Tibial artery (tissue), 4 donors: ENCODE results near the gene FERMT3.

ENCODE experiments used
- DNase-seq, 2 donors: peaks; one replicate each; pipeline ENCODE4 v3.0.0-alpha.2; 2019
- H3K27ac ChIP-seq, 2 donors: fragments of 200-600 bp; sonication (generic) in 1 of 2; 1 replicate in 1 of 2; 2 replicates in 1 of 2; pipeline ENCODE4 v1.5.1; 2018 to 2019; ENCODE audit warnings: mild to moderate bottlenecking in 1 of 2
- H3K27me3 ChIP-seq, 2 donors: fragments of 200-600 bp; sonication (generic) in 1 of 2; one replicate each; pipeline versions ENCODE4 v1.5.1 to v1.6.0; 2016 to 2019
- H3K36me3 ChIP-seq, 3 donors: fragments of 200-600 bp; sonication (generic) in 2 of 3; one replicate each; pipeline ENCODE4 v1.5.1; 2016 to 2019; ENCODE audit warnings: mild to moderate bottlenecking in 2 of 3
- H3K4me1 ChIP-seq, 4 donors: fragments of 200-600 bp; sonication (generic) in 2 of 4; 1 replicate in 3 of 4; 2 replicates in 1 of 4; pipeline ENCODE4 v1.5.1; 2016 to 2019
- H3K4me3 ChIP-seq, 2 donors: fragments of 200-600 bp; sonication (generic) in 1 of 2; 1 replicate in 1 of 2; 2 replicates in 1 of 2; pipeline ENCODE4 v1.5.1; 2018 to 2019; ENCODE audit warnings: mild to moderate bottlenecking in 2 of 2
- H3K9me3 ChIP-seq, 3 donors: fragments of 200-600 bp; sonication (generic) in 1 of 3; one replicate each; pipeline ENCODE4 v1.5.1; 2016 to 2019
- CTCF ChIP-seq, 2 experiments: fragments of 200-600 bp in 1 of 2; fragments of 450-650 bp in 1 of 2; IDR thresholded peaks; one replicate each; pipeline ENCODE4 v1.5.1; 2017 to 2019; ENCODE audit warnings: antibody characterized with exemption in 2 of 2, mild to moderate bottlenecking in 1 of 2, moderate library complexity in 1 of 2
- intact Hi-C: fragments of 100-400 bp; cut with DNase I; formaldehyde crosslinking; loops from one replicate; pipeline ENCODE4 v1.15.0; 2023; ENCODE audit warnings: low total_unique reads

FERMT3 gene

GRCh38 chr11:64246871-64247728 lies 40.6 kb downstream of the FERMT3 start, which contains the start of gene PPP1R14B:
PPP1R14B (minus strand) TSS chr11:64246943; CDS start chr11:64246673, 270 bp downstream.
- Histone ChIP-seq H3K27me3 (no peaks in the 10 kb centered on the region), H3K4me3 (peak within 1 kb of the TSS; percentile 62 to 79), H3K9me3 (no peaks in the 10 kb centered on the region), H3K36me3 (peaks cover 0 to 15% (median 0%) of the 10 kb centered on the region in 3 donors), H3K27ac (peak within 1 kb of the TSS; percentile 87 to 89), H3K4me1 (peaks cover 0 to 61% (median 47%) of the 10 kb centered on the region in 4 donors)
- peak in 1 of 2 experiments; percentile 4 for TF ChIP-seq CTCF (IDR thresholded peaks at IDR 0.05)
- DNase-seq: peak; percentile 89 to 95
- intact Hi-C loops: no loop called here

GRCh38 chr11:64247729-64248531 lies 41.4 kb downstream of the FERMT3 start:
- intact Hi-C loops: no loop called here
- Histone ChIP-seq H3K27ac (peak overlapping the region; percentile 87), H3K9me3 (no peaks in the 10 kb centered on the region)

GRCh38 chr11:64248578-64248977 lies 42.1 kb downstream of the FERMT3 start:
- TF ChIP-seq CTCF (IDR thresholded peaks at IDR 0.05): no peak
- intact Hi-C loops: no loop called here
- Histone ChIP-seq H3K27ac (no peak overlapping the region), H3K36me3 (peaks cover 0 to 7% (median 0%) of the 10 kb centered on the region in 3 donors), H3K27me3 (no peaks in the 10 kb centered on the region), H3K4me1 (peaks cover 0 to 61% (median 51%) of the 10 kb centered on the region in 4 donors), H3K9me3 (no peaks in the 10 kb centered on the region), H3K4me3 (no peak overlapping the region)
- no peak for DNase-seq

More at GRCh38 chr11:64247729-64248531, 41.4 kb downstream of the FERMT3 start:
- DNase-seq: no peak
- Histone ChIP-seq H3K36me3 (peaks cover 0 to 14% (median 0%) of the 10 kb centered on the region in 3 donors), H3K4me1 (peaks cover 0 to 61% (median 48%) of the 10 kb centered on the region in 4 donors), H3K4me3 (peak overlapping the region; percentile 62 to 79), H3K27me3 (no peaks in the 10 kb centered on the region)
- no peak for TF ChIP-seq CTCF (IDR thresholded peaks at IDR 0.05)

- TF ChIP-seq CTCF (IDR thresholded peaks at IDR 0.05): no peak
- no peak overlapping the region for H3K27ac ChIP-seq
- peaks cover 0 to 3% (median 0%) of the 10 kb centered on the region in 3 donors for H3K36me3 ChIP-seq
- peaks cover 0 to 63% (median 52%) of the 10 kb centered on the region in 4 donors for H3K4me1 ChIP-seq
- no peaks in the 10 kb centered on the region for H3K27me3 ChIP-seq
- no peaks in the 10 kb centered on the region for H3K9me3 ChIP-seq
- no peak overlapping the region for H3K4me3 ChIP-seq
- intact Hi-C loops: no loop called here
- no peak for DNase-seq
Measured at GRCh38 chr11:64249038-64249437, 42.5 kb downstream of the FERMT3 start.

- peaks cover 0 to 57% (median 49%) of the 10 kb centered on the region in 4 donors for H3K4me1 ChIP-seq
- TF ChIP-seq CTCF (IDR thresholded peaks at IDR 0.05): no peak
- H3K36me3 ChIP-seq: peaks cover 0 to 7% (median 5%) of the 10 kb centered on the region in 3 donors
- no peak overlapping the region for H3K4me3 ChIP-seq
- intact Hi-C loops: no loop called here
- no peaks in the 10 kb centered on the region for H3K9me3 ChIP-seq
- no peaks in the 10 kb centered on the region for H3K27me3 ChIP-seq
- no peak for DNase-seq
- no peak overlapping the region for H3K27ac ChIP-seq
Measured at GRCh38 chr11:64249563-64250414, 43.3 kb downstream of the FERMT3 start.
